Mesendoderm (in vitro differentiated cells): Measurements from ENCODE around the gene RUNDC3A.

Experiments used
- DNase-seq: peaks from one replicate; pipeline ENCODE4 v3.0.0; 2013
- H2AK5ac ChIP-seq: 2 replicates; pipeline ENCODE4 v1.6.1; 2013; ENCODE audit warnings: low read length, inconsistent platforms
- H2BK120ac ChIP-seq: 2 replicates; pipeline ENCODE4 v1.6.1; 2013; ENCODE audit warnings: low read depth, mild to moderate bottlenecking, low read length, moderate library complexity, mixed read lengths
- H2BK15ac ChIP-seq: replicated peaks from 2 replicates; pipeline ENCODE4 v1.6.1; 2013; ENCODE audit warnings: low read depth, mild to moderate bottlenecking, moderate library complexity
- H2BK5ac ChIP-seq: 2 replicates; pipeline ENCODE4 v1.6.1; 2013; ENCODE audit warnings: low read length, inconsistent platforms
- H3K18ac ChIP-seq: 2 replicates; pipeline ENCODE4 v1.6.1; 2013; ENCODE audit warnings: mild to moderate bottlenecking, low read length, mixed read lengths
- H3K23ac ChIP-seq: one replicate; pipeline ENCODE4 v1.6.1; 2013; ENCODE audit warnings: low read length
- H3K27ac ChIP-seq: 2 replicates; pipeline ENCODE4 v1.5.1; 2013; ENCODE audit warnings: low read depth, mild to moderate bottlenecking, inconsistent platforms, low read length, moderate library complexity
- H3K27me3 ChIP-seq: 2 replicates; pipeline ENCODE4 v1.6.1; 2013; ENCODE audit warnings: low read length, control low read depth, mild to moderate bottlenecking, inconsistent platforms; ENCODE audit not compliant: insufficient read depth, poor library complexity
- H3K36me3 ChIP-seq: 2 replicates; pipeline ENCODE4 v1.6.1; 2013; ENCODE audit warnings: low read length, inconsistent platforms; ENCODE audit not compliant: control insufficient read depth, insufficient read depth
- H3K4ac ChIP-seq: one replicate; pipeline ENCODE4 v1.6.1; 2013; ENCODE audit warnings: low read depth, mild to moderate bottlenecking, low read length, moderate library complexity
- H3K4me1 ChIP-seq: 2 replicates; pipeline ENCODE4 v1.6.1; 2013; ENCODE audit warnings: low read depth, low read length, inconsistent platforms; ENCODE audit not compliant: control insufficient read depth
- H3K4me2 ChIP-seq: 2 replicates; pipeline ENCODE4 v1.6.1; 2013; ENCODE audit warnings: low read length
- H3K4me3 ChIP-seq: 2 replicates; pipeline ENCODE4 v1.5.1; 2013; ENCODE audit warnings: mild to moderate bottlenecking, low read length
- H3K56ac ChIP-seq: one replicate; pipeline ENCODE4 v1.6.1; 2013; ENCODE audit warnings: low read length
- H3K79me1 ChIP-seq: 2 replicates; pipeline ENCODE4 v1.6.1; 2013; ENCODE audit warnings: low read length, inconsistent platforms
- H3K79me2 ChIP-seq: 2 replicates; pipeline ENCODE4 v1.6.1; 2013; ENCODE audit warnings: mild to moderate bottlenecking, low read length; ENCODE audit not compliant: control insufficient read depth, insufficient read depth
- H3K9ac ChIP-seq: 2 replicates; pipeline ENCODE4 v1.6.1; 2013; ENCODE audit warnings: low read length, inconsistent platforms
- H4K5ac ChIP-seq: one replicate; pipeline ENCODE4 v1.6.1; 2013; ENCODE audit warnings: low read length
- H4K8ac ChIP-seq: one replicate; pipeline ENCODE4 v1.6.1; 2013; ENCODE audit warnings: low read depth, mild to moderate bottlenecking, control low read depth, low read length, moderate library complexity
- WGBS: extraction: QIAGEN DNeasy Blood & Tissue Kit; methylation state at CpG from one replicate; pipeline ENCODE4 v1.1.7; 2013; ENCODE audit warnings: low lambda C conversion rate, missing lambda C conversion rate; ENCODE audit not compliant: insufficient coverage; ENCODE audit errors: extremely low coverage; 5-methylcytosine and 5-hydroxymethylcytosine counted together

Gene RUNDC3A

DNA sequence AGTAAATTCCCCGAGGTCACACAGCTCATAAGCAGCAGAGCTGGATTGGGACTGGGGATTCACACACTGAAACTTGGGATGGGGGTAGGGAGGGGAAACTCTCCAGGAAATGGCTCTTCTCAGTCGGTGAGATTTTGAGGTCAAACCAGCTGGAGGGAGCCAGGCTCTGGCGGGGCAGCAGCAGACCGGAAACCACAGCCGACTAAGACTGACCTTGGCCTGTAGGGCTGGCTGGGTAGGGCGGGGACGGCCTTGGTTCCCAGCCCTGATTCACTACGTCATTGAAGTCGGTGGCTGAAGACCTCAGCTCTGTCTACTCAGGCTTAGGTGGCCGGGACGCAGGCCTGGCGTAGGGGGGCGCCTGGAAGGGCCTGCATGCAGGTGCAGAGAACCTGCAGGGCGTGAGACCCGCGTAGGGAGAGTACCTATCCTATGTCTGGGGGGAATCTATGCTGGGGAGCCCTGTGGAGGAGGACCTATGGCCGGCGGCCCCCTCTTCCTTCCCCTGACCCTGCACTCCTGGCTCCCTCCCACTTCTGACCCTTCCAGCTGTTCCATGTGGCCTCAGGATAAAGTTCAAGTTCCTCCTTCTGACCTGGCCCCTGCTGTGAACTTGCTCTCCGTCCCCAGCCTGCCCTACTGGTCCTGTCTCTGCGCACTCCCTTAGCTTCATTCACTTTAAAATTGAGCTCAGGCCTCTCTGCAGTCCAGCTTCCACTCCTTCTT is 28.6 kb upstream of the RUNDC3A start:
- no peak overlapping the region for H3K4me3 ChIP-seq
- H3K79me2 ChIP-seq, result no peaks in the 10 kb centered on the region
- DNase-seq, result peak; percentile 89
- H2BK5ac ChIP-seq, result no peak overlapping the region
- H2AK5ac ChIP-seq, result no peak overlapping the region
- H3K23ac ChIP-seq, result no peak overlapping the region
- no peaks in the 10 kb centered on the region for H3K27me3 ChIP-seq
- H2BK120ac ChIP-seq, result no peak overlapping the region
- H3K4me1 ChIP-seq, result peaks cover 2% of the 10 kb centered on the region
- H2BK15ac ChIP-seq, result no peak overlapping the region
- H3K9ac ChIP-seq, result peak overlapping the region; percentile 9
- H4K8ac ChIP-seq, result no peak overlapping the region
- peak overlapping the region; percentile 73 for H3K56ac ChIP-seq
- H3K27ac ChIP-seq, result no peak overlapping the region
- H3K4me2 ChIP-seq, result no peak overlapping the region
- H4K5ac ChIP-seq, result no peak overlapping the region
- WGBS, result no CpG with 5 or more reads among the region's 20 CpGs
- no peaks in the 10 kb centered on the region for H3K36me3 ChIP-seq
- H3K18ac ChIP-seq, result no peak overlapping the region
- H3K4ac ChIP-seq, result peak overlapping the region; percentile 49
- no peaks in the 10 kb centered on the region for H3K79me1 ChIP-seq

DNA sequence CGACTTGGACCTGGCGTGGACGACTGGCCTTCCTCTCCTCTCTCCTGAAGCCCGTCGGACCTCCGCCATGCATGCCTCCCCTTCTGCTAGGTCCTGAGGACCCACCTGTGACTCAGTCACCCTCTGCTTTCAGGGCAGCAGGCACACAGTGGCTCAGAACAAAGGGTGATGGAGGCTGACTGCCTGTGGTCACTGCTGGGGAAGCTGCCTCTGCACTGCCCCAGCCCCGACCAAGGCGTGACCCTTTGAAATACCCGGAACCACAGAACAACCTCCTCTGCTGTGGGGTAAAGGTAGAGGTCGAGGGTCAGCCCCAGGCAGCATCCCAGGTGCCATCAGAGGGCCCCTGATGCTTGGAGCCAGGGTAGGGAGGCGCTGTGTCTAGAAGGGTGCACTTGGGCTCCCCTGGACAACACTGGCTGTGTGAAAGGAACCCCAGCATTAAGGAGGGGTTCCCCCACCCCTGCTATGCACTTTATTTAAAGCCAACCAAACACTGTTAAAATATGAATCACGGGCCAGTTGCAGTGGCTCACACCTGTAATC is 27.9 kb upstream of the RUNDC3A start:
- WGBS, result no CpG with 5 or more reads among the region's 12 CpGs
- Histone ChIP-seq H4K5ac (no peak overlapping the region), H3K79me2 (no peaks in the 10 kb centered on the region), H3K79me1 (no peaks in the 10 kb centered on the region), H3K4ac (no peak overlapping the region), H2BK120ac (no peak overlapping the region), H3K56ac (no peak overlapping the region), H3K18ac (no peak overlapping the region), H3K4me2 (no peak overlapping the region), H3K4me1 (peaks cover 2% of the 10 kb centered on the region), H3K27me3 (no peaks in the 10 kb centered on the region), H2BK5ac (no peak overlapping the region), H3K9ac (no peak overlapping the region), H2BK15ac (no peak overlapping the region), H4K8ac (no peak overlapping the region), H3K4me3 (no peak overlapping the region), H3K36me3 (no peaks in the 10 kb centered on the region), H2AK5ac (no peak overlapping the region), H3K27ac (no peak overlapping the region), H3K23ac (no peak overlapping the region)
- no peak for DNase-seq

DNA sequence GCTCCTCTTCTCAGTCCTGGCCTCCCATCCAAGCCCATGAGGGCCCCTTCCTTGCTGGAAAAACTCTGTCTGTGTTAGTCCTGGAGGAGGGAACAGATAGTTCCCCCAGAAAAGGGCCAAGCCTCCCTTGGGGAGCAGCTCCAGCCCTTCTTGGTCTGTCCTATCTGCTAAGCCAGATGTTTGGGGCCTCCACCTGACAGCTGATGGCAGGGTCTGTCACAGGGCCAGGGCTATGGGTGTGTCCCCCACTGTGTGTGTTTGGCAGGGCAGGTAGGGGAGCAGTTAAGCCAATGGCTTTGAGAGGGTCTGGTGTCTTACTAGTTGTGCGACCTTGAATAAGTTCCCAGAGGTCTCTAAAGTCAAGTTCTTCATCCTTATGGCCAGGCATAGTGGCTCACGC is 26.8 kb upstream of the RUNDC3A start:
- DNase-seq, result no peak
- Histone ChIP-seq H3K56ac (no peak overlapping the region), H3K27ac (no peak overlapping the region)

DNA sequence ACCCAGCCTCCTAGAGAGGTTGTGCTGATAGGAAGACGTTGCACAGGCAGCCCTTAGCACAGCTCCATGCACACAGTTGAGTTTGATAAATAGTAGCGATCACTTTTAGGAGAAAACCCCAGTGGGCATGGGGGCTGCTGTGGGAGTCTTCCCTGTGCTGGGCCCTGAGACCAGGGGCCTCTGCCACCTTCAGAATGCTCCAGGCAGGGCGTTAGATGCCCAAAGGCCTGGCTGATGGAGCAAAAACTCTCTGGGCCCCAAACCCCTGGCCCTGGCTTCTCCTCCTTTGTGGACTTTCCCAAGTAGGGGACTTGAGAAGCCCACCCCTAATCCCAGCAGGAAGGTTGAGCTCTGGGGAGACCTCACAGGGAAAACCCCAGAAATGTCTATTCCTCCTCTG is 26.1 kb upstream of the RUNDC3A start:
- Histone ChIP-seq H3K36me3 (no peaks in the 10 kb centered on the region), H2BK5ac (no peak overlapping the region), H3K27ac (no peak overlapping the region), H2BK120ac (no peak overlapping the region), H2AK5ac (no peak overlapping the region), H3K4me1 (peaks cover 2% of the 10 kb centered on the region), H3K9ac (no peak overlapping the region), H3K4me3 (no peak overlapping the region), H3K4me2 (no peak overlapping the region), H3K79me2 (no peaks in the 10 kb centered on the region), H3K23ac (no peak overlapping the region), H4K8ac (no peak overlapping the region), H3K79me1 (no peaks in the 10 kb centered on the region), H2BK15ac (no peak overlapping the region), H3K4ac (no peak overlapping the region), H3K56ac (no peak overlapping the region), H3K18ac (no peak overlapping the region), H3K27me3 (no peaks in the 10 kb centered on the region), H4K5ac (no peak overlapping the region)
- no peak for DNase-seq
- no CpG with 5 or more reads among the region's 3 CpGs for WGBS

More for the DNA sequence above, 26.8 kb upstream of the RUNDC3A start:
- Histone ChIP-seq H2BK5ac (no peak overlapping the region), H4K8ac (no peak overlapping the region), H3K4me2 (no peak overlapping the region), H2AK5ac (no peak overlapping the region), H3K36me3 (no peaks in the 10 kb centered on the region), H3K79me2 (no peaks in the 10 kb centered on the region), H3K4ac (no peak overlapping the region), H2BK15ac (no peak overlapping the region), H3K79me1 (no peaks in the 10 kb centered on the region), H3K9ac (no peak overlapping the region), H3K27me3 (no peaks in the 10 kb centered on the region), H4K5ac (no peak overlapping the region), H3K4me3 (no peak overlapping the region), H3K4me1 (peaks cover 2% of the 10 kb centered on the region), H3K23ac (no peak overlapping the region), H2BK120ac (no peak overlapping the region), H3K18ac (no peak overlapping the region)
- WGBS, result no CpG with 5 or more reads among the region's 2 CpGs

DNA sequence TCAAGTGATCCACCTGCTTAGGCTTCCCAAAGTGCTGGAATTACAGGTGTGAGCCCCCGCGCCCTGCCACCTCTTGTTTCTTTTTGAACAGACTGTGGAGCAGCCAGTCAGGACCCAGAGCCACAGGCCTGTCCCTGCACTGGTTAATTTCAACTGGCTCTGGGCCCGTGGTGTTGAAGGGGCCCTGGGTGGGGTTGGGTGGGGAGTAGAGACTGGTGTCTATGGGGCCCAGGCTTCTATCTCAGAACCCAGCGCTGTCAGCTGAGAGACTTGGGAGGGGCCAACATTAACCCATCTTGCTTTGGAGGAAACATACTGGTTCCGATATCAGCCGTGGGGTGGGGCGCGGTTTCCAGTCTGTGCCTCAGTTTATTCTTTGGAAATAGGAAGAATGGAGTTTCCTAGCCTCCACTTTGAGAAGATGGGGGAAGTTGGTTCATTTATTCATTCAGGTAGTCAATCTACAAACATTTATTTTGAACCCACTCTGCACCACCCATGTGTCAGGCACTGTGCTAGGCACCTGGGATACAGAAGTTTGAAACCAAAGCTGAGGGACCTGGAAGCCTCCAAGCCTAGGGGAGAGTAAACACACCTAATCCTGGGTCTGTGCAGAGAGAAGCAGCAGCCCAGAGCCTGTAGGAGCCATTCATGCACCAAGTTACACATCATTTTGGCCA is 24.9 kb upstream of the RUNDC3A start:
- Histone ChIP-seq H2BK120ac (no peak overlapping the region), H3K4me3 (no peak overlapping the region), H3K23ac (no peak overlapping the region), H3K56ac (no peak overlapping the region), H3K36me3 (no peaks in the 10 kb centered on the region), H3K4me2 (no peak overlapping the region), H3K9ac (no peak overlapping the region), H3K79me1 (no peaks in the 10 kb centered on the region), H3K27me3 (no peaks in the 10 kb centered on the region), H4K5ac (no peak overlapping the region), H3K79me2 (no peaks in the 10 kb centered on the region), H2BK5ac (no peak overlapping the region), H3K18ac (no peak overlapping the region), H4K8ac (no peak overlapping the region), H2AK5ac (no peak overlapping the region), H3K27ac (no peak overlapping the region), H3K4me1 (peaks cover 2% of the 10 kb centered on the region), H3K4ac (no peak overlapping the region), H2BK15ac (no peak overlapping the region)
- no peak for DNase-seq
- no CpG with 5 or more reads among the region's 8 CpGs for WGBS
